Measurements from ENCODE around the gene RGS12. TPM values are rescaled to one million over a fixed set of nuclear protein-coding genes. Genes with fewer than 3 reads are reported as not detected.

Gene RGS12
- total RNA-seq, 4 donors from 2014 or later: 11.3 to 27.6 (median 14.6) TPM

GRCh38 chr4:3262208-3263052 lies 30.4 kb upstream of the RGS12 start:
- ATAC-seq (ENCODE audit: low FRiP score): no peak
- no peak for TF ChIP-seq CTCF (IDR thresholded peaks at IDR 0.05)
- peak; percentile 20 for DNase-seq (ENCODE audit: low spot score)

- no peak for TF ChIP-seq CTCF (IDR thresholded peaks at IDR 0.05)
- ATAC-seq (ENCODE audit: low FRiP score): no peak
- no peak for DNase-seq (ENCODE audit: low spot score)
Measured at GRCh38 chr4:3263053-3263875, 29.6 kb upstream of the RGS12 start.

- ATAC-seq (ENCODE audit: low FRiP score) (no peak), DNase-seq (ENCODE audit: low spot score) (no peak)
- TF ChIP-seq CTCF (IDR thresholded peaks at IDR 0.05): no peak
Measured at GRCh38 chr4:3263876-3264193, 29.0 kb upstream of the RGS12 start.

GRCh38 chr4:3266076-3266475 lies 26.7 kb upstream of the RGS12 start:
- ATAC-seq (ENCODE audit: low FRiP score): no peak
- DNase-seq (ENCODE audit: low spot score): no peak
- no peak for TF ChIP-seq CTCF (IDR thresholded peaks at IDR 0.05)

GRCh38 chr4:3267576-3268394 lies 25.0 kb upstream of the RGS12 start:
- no peak for TF ChIP-seq CTCF (IDR thresholded peaks at IDR 0.05)
- ATAC-seq (ENCODE audit: low FRiP score) (no peak), DNase-seq (ENCODE audit: low spot score) (no peak)

- no peak for TF ChIP-seq CTCF (IDR thresholded peaks at IDR 0.05)
- DNase-seq (ENCODE audit: low spot score): no peak
- ATAC-seq (ENCODE audit: low FRiP score): no peak
Measured at GRCh38 chr4:3268395-3269104, 24.3 kb upstream of the RGS12 start.
